NCI-H1092 (cell line): ENCODE data around the gene MAPK13.
"Not testable (repeated sequence)": the region's sequence is repeated elsewhere in the genome, so short reads cannot be mapped to it uniquely, and the experiment has no call there.

Source experiments
- DNase-seq: peaks from one replicate; lab custom pipeline; 2025; lab: John Stamatoyannopoulos, UW

The MAPK13 gene

DNA sequence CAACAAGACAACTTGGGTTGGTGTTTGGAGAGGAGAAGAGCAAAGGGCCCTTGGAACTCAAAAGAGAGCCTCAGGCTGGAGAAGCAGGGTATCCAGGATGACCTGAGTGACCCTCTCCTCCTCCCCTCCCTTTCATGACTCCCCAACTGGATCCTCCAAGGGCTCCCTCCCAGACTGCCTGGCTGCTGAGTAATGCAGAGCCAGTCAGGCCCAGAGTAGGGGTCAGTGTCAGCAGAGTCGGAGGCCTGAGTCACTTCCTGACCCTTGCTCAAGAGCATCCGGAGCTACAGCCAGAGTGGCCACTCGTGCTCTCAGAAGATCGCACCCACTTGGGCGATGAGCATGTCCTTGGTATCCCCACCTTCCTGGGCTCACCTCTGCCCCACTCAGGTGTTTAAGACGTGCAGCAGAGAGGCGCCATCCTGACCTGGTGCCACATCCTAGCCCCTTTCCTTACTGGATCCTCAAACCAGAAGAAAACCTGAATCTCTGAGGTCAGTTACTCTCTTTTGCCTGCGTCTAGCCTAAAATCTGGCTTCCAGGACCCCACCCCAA is 2.8 kb upstream of the MAPK13 start:
- no peak for DNase-seq

DNA sequence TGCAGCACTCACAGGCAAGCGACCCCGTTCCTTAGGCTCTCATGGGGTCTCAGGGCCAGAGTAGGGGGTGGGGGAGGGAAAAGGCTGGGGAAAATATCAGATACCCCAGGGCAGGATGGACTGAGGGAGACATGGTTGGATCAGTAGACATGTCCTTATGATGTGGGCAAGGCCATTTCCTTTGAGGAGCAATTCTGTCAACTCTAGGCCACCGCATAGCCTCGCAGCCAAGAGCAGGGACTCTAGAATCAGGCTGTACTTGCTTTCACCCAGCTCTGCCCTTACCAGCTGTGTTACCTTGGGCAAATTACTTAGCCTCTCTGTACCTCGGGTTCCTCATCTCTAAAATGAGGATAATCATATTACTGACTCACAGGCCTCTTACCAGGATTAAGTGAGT is 2.2 kb upstream of the MAPK13 start:
- DNase-seq: no peak

- no peak for DNase-seq
These were observed 1.5 kb upstream of the MAPK13 start for GRCh38 chr6:36128793-36129192.

GRCh38 chr6:36129334-36129733 is 979 bp upstream of the MAPK13 start:
- DNase-seq: not testable (repeated sequence)

DNA sequence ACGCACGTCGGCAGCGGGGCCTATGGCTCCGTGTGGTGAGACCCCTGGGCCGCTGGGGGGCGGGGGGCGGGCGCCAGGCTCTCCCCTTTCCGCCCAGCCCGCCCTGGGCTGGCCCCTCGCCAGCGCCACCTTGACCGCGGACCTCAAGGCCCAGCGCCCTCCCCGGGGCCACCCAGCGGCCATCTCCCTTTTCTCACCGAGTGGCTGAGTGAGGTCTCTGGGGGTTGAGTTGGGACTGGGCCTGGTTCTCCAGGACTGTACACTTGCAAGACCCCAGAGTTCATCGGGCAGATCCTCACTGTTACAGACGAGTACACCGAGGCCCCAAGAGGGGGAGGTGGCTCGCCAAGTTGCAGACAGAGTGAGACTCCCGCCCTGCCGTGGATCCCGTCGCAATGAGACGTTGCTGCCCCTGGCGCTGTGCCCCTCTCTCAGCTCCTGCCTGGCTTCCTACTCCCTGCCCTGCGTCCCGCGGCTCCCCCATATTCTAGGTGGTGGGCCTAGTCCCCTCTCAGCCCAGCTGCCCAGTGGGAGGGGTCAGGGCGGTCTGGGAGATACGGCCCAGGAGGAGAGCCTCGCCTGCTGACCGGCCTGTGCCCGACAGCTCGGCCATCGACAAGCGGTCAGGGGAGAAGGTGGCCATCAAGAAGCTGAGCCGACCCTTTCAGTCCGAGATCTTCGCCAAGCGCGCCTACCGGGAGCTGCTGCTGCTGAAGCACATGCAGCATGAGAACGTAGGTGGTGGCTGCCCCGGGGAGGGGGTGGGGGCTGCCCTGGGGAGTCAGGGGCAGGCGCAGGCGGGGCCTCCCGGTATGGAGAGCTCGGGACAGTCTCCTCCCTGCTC is 576 bp downstream of the MAPK13 start:
- no peak for DNase-seq

GRCh38 chr6:36131511-36132245 is 1.4 kb downstream of the MAPK13 start:
- DNase-seq: no peak

DNA sequence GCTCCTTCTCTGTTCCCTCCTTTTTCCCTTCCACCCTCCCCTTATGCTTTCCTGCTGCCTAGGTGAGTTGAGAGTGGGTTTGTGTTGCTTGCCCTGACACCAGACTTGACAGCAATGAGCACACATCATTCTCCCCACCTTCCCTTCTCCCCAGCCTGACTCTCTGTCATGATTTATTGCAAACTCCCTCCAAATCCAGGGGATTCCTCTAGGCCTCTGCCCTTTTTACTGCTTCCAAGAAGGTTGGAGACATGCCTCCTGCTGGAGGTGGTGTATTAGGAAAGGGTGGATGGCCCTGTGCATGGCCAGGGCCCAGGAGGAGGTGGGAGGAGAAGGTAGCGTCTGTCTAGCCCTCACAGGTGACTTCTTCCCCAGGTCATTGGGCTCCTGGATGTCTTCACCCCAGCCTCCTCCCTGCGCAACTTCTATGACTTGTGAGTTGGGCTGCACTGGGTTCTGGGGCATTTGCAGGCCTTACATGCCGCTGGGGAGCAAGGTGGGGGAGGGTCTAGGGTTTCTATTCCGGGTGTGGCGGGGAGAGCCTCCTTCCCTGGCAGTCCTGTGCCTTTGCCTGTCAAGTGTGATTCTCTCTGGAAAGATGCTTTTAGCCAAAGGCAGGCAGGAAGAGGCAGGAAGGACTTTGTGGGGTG is 2.1 kb downstream of the MAPK13 start:
- no peak for DNase-seq

DNA sequence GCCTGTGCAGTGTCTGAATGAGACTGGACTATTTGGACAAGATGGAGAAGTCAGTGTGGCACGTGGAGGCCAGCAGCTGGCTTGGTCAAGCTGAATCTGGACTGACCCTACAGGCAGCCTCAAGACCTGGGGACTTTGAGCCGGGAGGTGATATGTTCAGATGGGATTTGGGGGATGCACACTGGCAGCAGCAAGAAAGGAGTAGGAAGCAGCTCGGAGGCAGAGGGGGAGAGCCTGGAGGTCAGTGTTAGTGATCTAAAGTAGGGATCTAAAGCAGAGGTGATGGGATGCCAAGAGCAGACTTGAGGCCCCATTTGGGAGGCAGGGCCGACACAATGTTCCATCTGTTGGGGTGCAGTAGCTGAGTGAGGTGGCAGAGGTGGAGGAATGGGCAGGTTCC is 2.8 kb downstream of the MAPK13 start:
- DNase-seq: no peak

- DNase-seq: no peak
These were observed 3.6 kb downstream of the MAPK13 start for GRCh38 chr6:36133912-36134311.

DNA sequence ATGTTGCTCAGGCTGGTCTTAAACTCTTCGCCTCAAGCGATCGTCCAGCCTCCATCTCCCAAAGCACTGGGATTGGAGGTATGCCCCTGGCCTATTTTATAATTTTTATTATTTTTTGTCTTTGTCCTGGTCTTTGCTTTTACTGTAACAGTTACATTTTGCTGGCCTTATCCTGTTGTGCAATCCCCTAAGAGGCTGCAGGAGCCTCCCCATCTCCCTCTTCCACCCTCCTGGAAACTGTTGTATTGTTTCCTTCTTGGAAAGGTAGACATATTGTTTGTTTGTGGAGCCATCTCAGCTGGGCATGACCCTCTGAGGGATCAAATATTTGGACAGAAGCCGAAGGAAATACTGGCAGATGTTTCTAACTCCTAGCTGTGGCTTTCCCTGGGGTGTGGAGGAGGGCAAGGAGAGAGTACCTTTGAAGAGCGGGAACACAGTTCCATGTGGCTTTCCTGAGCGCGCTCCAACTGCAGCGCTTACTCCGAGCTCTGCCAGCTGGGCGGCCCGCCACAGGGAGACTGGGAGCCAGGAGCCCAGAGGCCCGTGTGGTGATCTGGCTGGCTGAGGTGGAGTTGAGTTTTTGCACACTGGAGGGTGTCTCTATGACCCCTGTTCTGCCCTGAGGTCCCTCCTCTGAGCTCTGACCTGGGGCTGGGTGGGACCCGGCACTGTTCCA is 4.9 kb downstream of the MAPK13 start:
- no peak for DNase-seq

GRCh38 chr6:36136034-36136433 is 5.7 kb downstream of the MAPK13 start:
- DNase-seq: no peak

- DNase-seq: no peak
These were observed 6.2 kb downstream of the MAPK13 start for GRCh38 chr6:36136551-36136950.

DNA sequence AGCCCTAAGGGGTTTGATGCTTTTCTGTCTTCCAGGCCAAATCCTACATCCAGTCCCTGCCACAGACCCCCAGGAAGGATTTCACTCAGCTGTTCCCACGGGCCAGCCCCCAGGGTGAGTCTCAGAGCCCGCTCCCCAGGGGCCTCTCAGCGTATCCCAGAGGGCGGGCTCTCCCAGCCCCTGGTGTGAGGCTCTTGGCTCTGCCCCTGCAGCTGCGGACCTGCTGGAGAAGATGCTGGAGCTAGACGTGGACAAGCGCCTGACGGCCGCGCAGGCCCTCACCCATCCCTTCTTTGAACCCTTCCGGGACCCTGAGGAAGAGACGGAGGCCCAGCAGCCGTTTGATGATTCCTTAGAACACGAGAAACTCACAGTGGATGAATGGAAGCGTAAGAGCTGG is 8.4 kb downstream of the MAPK13 start:
- DNase-seq: no peak

GRCh38 chr6:36139431-36139830 is 9.1 kb downstream of the MAPK13 start:
- no peak for DNase-seq

- no peak for DNase-seq
These were observed 9.8 kb downstream of the MAPK13 start for GRCh38 chr6:36139991-36140710.

DNA sequence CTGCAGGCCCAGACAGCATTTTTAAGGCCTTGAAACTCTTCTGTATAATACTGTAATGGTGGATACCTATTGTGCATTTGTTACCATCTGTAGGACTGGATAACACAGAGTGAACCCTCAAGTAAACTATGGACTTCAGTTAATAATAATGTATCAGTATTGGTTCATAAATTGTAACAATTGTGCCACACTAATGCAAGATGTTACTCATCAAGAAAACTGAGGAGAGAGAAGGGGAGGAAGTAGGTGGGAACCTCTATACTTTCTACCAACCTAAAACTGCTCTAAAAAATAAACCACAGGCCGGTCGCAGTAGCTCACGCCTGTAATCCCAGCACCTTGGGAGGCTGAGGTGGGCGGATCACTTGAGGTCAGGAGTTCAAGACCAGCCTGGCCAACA is 10.8 kb downstream of the MAPK13 start:
- DNase-seq: no peak

DNA sequence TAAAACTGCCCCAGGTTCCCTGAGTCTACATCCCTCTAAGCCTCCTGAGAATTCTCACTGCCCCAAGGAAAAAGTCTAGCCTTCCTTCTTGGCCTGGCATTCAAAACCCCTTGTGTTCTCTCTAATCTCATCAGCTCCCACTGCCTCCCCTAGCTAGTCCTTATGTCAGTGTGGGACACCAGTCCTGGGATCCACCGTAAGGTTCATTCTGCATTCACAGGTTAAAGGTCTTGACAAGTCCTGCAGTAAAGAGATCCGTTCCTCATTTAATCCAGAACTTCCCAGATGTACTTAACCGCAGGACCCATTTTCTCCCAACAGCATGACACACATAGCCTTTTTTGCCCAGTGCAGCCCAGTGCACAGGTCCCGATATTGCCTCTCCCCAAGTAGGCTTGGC is 11.6 kb downstream of the MAPK13 start:
- DNase-seq: no peak

GRCh38 chr6:36142971-36143838 is 12.9 kb downstream of the MAPK13 start:
- no peak for DNase-seq

DNA sequence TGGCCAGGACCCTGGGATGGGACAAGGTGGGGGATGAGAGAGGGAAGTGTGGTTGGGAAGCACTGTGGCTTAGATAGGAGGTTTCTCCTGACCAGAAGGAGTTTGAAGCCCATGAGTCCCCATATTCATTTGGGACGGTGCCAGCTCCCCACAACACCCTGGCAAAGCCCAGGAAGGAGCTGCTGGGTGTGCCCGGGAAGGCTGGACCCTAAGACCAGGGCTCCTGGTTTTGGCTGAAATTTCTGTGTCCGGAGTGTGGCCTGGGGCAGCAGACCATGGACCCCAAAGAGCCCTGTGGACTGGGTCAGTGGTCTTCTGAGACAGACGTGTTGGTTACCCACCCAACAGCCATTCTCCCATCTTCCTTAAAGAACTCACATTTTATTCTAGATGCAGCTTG is 15.2 kb downstream of the MAPK13 start:
- no peak for DNase-seq

DNA sequence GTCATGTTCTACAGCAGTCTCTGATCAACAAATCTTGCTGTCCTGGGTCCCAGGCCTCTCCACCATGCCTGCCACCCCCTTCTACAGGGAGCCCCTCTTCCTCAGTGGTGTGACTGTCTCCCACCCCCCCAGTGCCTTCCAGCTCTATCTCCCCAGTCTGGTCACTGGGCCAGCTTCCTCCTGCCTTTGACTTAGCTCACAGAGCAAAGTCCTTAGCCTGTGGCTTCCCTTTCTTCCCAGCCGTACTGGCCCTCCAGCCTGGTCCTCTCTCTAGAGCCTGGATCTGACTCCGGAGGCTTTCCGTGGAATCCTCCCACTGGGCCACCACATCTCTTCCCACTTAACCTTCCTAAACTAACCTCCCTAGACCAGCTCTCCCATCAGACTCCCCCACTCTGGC is 17.0 kb downstream of the MAPK13 start:
- no peak for DNase-seq
